HG03095 (cell line): ENCODE results near the gene WWC2.
"Not testable (repeated sequence)": the region's sequence is repeated elsewhere in the genome, so short reads cannot be mapped to it uniquely, and the experiment has no call there.

Experiments used
- ATAC-seq: cut with Tn5 transposase; IDR thresholded peaks from one replicate; pipeline ENCODE4 v1.9.1; 2021; ENCODE audit warnings: moderate library complexity; ENCODE audit not compliant: unreplicated experiment

The WWC2 gene

GRCh38 chr4:183288955-183289354 lies 189.9 kb downstream of the WWC2 start:
- ATAC-seq: no peak

GRCh38 chr4:183289688-183290087 lies 190.6 kb downstream of the WWC2 start:
- no peak for ATAC-seq

- no peak for ATAC-seq
These were observed 192.0 kb downstream of the WWC2 start for GRCh38 chr4:183291070-183291469.

GRCh38 chr4:183295711-183296110 lies 196.7 kb downstream of the WWC2 start:
- ATAC-seq: no peak

- peak; percentile 65 for ATAC-seq
These were observed 198.6 kb downstream of the WWC2 start for GRCh38 chr4:183297675-183298074.

GRCh38 chr4:183299464-183299863 lies 200.4 kb downstream of the WWC2 start:
- ATAC-seq: no peak

- ATAC-seq: no peak
These were observed 201.0 kb downstream of the WWC2 start for GRCh38 chr4:183300070-183300469.

- no peak for ATAC-seq
These were observed 201.6 kb downstream of the WWC2 start for GRCh38 chr4:183300655-183301054.

- no peak for ATAC-seq
These were observed 204.2 kb downstream of the WWC2 start for GRCh38 chr4:183303301-183303700.

- peak; percentile 59 for ATAC-seq
These were observed 205.0 kb downstream of the WWC2 start for GRCh38 chr4:183304067-183304466.

GRCh38 chr4:183304538-183304937 lies 205.5 kb downstream of the WWC2 start:
- ATAC-seq: no peak

GRCh38 chr4:183306811-183307210 lies 207.8 kb downstream of the WWC2 start:
- no peak for ATAC-seq

- ATAC-seq: no peak
These were observed 213.8 kb downstream of the WWC2 start for GRCh38 chr4:183312841-183313240.

- ATAC-seq: no peak
These were observed 215.3 kb downstream of the WWC2 start for GRCh38 chr4:183314336-183314735.

- no peak for ATAC-seq
These were observed 215.7 kb downstream of the WWC2 start for GRCh38 chr4:183314806-183315205.

- ATAC-seq: no peak
These were observed 219.6 kb downstream of the WWC2 start for GRCh38 chr4:183318656-183319055.

GRCh38 chr4:183320211-183321059 lies 221.4 kb downstream of the WWC2 start, which contains the start of gene CLDN22:
CLDN22 (minus strand) TSS chr4:183320276; CDS start chr4:183320218, 58 bp downstream.
- ATAC-seq: no peak

GRCh38 chr4:183321079-183321478 lies 222.0 kb downstream of the WWC2 start:
- no peak for ATAC-seq

- ATAC-seq: no peak
These were observed 222.5 kb downstream of the WWC2 start for GRCh38 chr4:183321516-183321915.

- no peak for ATAC-seq
These were observed 223.3 kb downstream of the WWC2 start, which contains the start of gene CLDN24 for GRCh38 chr4:183322326-183322725. CLDN24 (minus strand) TSS chr4:183322426; CDS start chr4:183322426, 0 bp downstream.

GRCh38 chr4:183323295-183323694 lies 224.2 kb downstream of the WWC2 start:
- no peak for ATAC-seq

- ATAC-seq: not testable (repeated sequence)
These were observed 225.0 kb downstream of the WWC2 start for GRCh38 chr4:183324056-183324455.

GRCh38 chr4:183324619-183325018 lies 225.6 kb downstream of the WWC2 start:
- ATAC-seq: no peak
